Activated T-cell treated with anti-CD3 and anti-CD28 coated beads for 4 hours (primary cell): ENCODE results near the gene ELAVL1.

ENCODE experiments used
- DNase-seq: peaks from one replicate; pipeline ENCODE4 v3.0.0-alpha.2; 2020

The ELAVL1 gene

DNA sequence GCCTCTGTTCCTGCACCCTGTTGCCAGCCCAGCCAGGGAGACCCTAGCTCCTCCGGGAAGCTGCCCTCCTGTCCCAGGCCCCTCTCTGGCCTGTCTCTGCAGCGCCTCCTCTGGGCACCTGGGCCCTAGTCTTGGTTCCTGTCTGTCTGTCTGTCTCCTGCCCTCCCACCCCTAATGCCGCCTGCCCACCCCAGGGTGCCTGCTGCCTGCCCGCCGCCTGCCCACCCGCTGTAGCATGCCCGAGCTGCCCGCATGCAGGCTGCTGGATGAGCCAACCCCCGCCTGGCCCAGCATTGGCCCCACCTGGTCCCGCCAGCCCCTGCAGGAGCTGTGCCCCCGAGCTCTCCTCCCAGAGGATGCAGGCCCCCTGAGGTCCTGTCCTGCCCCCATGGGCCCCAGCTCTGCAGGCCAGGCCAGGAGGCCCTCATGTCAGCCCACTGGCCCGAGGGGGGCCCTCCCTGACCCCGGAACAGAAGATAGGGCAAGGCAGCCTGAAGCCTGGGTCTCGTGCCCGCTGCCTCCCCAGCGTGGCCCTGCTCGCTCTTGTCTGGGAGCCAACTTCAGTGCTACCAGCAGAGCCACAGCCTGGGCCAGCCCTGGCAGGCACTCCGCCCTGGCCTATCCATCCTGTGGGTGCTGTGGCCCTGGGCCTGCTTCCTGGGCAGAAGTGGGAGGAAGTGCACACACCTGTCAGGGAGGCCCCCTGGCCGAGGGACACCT is 96.5 kb downstream of the ELAVL1 start:
- no peak for DNase-seq
